Glutamatergic neuron (in vitro differentiated cells): ENCODE results near the gene ARHGAP6. TPM values are rescaled to one million over a fixed set of nuclear protein-coding genes. Genes with fewer than 3 reads are reported as not detected.

Experiments used
- DNase-seq: peaks from one replicate; pipeline ENCODE4 v3.0.0; 2022
- H3K27ac Mint-ChIP-seq: one replicate; pipeline ENCODE4 v1.8.0; 2020; ENCODE audit warnings: mild to moderate bottlenecking, mixed read lengths, inconsistent platforms; ENCODE audit not compliant: unreplicated experiment
- H3K27me3 Mint-ChIP-seq: one replicate; pipeline ENCODE4 v1.8.0; 2020; ENCODE audit warnings: mild to moderate bottlenecking, moderate library complexity, mixed read lengths, inconsistent platforms; ENCODE audit not compliant: unreplicated experiment
- H3K36me3 Mint-ChIP-seq: one replicate; pipeline ENCODE4 v1.8.0; 2020; ENCODE audit warnings: mild to moderate bottlenecking, mixed read lengths, inconsistent platforms; ENCODE audit not compliant: unreplicated experiment
- H3K4me1 Mint-ChIP-seq: one replicate; pipeline ENCODE4 v1.8.0; 2020; ENCODE audit warnings: mild to moderate bottlenecking, low read depth, mixed read lengths, inconsistent platforms; ENCODE audit not compliant: unreplicated experiment
- H3K4me3 Mint-ChIP-seq: one replicate; pipeline ENCODE4 v1.8.0; 2020; ENCODE audit warnings: mild to moderate bottlenecking, mixed read lengths, inconsistent platforms; ENCODE audit not compliant: unreplicated experiment
- H3K9me3 Mint-ChIP-seq: one replicate; pipeline ENCODE4 v1.8.0; 2020; ENCODE audit warnings: mild to moderate bottlenecking, moderate library complexity, mixed read lengths, inconsistent platforms; ENCODE audit not compliant: unreplicated experiment
- total RNA-seq: library from RNA; stranded (reverse); fragmentation: NEBNext Ultra II Directional; extraction: Animal tissue kit (Norgen Biotek cat#: 25700); gene quantifications from one replicate; pipeline ENCODE4 v1.2.1, GENCODE V29; 2021; ENCODE audit not compliant: unreplicated experiment
- TF ChIP-seq, protein P1 (sequence below): fragments of 200-600 bp; sonication (generic); IDR thresholded peaks from one replicate; pipeline ENCODE4 v1.5.0; 2021; ENCODE audit not compliant: partially characterized antibody, unreplicated experiment

The ARHGAP6 gene
- total RNA-seq, 1 donor from 2014 or later, result 3.6 TPM

DNA sequence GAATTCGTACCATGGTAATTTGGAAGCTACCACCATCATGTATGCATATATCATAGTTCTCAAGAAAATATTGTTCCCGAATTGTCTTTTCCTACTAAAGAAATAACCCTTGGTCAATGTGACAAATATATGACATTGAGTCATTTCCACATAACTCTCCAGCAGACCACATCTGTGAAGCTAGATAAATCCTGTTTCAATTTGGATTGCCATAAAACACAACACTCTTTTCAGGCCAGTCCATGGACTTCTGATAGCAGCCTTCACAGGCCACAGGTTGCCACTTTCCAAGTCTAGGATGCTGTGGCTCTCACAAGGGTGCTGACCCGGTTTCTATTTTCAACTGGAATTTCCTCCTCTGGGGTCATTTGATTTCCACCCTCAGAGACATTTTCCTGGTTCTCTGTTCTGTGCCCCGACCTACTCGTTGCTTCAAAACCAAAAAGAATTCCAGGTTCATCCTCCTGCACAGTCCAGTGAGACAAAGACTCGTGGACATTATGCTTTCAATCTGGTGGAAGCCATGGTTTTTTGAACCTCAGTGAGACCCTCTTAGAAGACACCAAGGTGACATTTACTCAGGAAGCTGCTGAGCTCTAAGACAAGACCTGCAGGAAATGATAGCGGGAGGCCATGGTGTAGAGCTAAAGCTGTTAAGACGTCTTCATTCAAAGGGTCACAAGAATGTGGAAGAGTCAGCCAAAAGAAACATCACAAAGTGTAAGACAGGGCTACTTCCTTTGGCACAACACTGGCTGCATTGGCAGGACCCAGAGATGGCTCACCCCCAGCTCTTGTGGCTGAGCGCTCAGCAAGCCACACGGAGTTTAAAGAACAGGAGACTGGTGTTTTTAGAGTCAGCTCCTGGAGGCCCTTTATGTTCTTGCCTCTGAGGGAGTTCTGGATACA lies 252.8 kb downstream of the ARHGAP6 start:
- no peak overlapping the region for H3K27ac Mint-ChIP-seq
- no peaks in the 10 kb centered on the region for H3K4me1 Mint-ChIP-seq
- TF ChIP-seq, protein P1, sequence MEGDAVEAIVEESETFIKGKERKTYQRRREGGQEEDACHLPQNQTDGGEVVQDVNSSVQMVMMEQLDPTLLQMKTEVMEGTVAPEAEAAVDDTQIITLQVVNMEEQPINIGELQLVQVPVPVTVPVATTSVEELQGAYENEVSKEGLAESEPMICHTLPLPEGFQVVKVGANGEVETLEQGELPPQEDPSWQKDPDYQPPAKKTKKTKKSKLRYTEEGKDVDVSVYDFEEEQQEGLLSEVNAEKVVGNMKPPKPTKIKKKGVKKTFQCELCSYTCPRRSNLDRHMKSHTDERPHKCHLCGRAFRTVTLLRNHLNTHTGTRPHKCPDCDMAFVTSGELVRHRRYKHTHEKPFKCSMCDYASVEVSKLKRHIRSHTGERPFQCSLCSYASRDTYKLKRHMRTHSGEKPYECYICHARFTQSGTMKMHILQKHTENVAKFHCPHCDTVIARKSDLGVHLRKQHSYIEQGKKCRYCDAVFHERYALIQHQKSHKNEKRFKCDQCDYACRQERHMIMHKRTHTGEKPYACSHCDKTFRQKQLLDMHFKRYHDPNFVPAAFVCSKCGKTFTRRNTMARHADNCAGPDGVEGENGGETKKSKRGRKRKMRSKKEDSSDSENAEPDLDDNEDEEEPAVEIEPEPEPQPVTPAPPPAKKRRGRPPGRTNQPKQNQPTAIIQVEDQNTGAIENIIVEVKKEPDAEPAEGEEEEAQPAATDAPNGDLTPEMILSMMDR, result no peak
- H3K36me3 Mint-ChIP-seq, result no peaks in the 10 kb centered on the region
- no peaks in the 10 kb centered on the region for H3K9me3 Mint-ChIP-seq
- no peaks in the 10 kb centered on the region for H3K27me3 Mint-ChIP-seq
- H3K4me3 Mint-ChIP-seq, result no peak overlapping the region
- no peak for DNase-seq

DNA sequence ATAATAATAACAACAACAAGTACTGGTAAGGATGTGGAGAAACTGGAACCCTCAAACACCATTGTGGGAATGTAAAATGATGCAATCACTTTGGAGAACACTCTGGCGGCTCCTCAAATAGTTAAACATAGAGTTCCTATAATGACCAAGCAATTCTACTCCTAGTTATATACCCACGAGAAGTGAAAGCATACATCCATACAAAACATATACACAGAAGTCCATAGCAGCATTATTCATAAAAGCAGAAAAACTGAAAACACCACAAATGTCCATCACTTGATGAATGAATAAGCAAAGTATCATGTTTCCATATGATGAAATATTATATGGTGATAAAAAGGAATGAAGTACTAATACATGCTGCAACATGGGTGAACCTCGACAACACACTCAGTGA lies 255.8 kb downstream of the ARHGAP6 start:
- Mint-ChIP-seq H3K4me1 (no peaks in the 10 kb centered on the region), H3K9me3 (no peaks in the 10 kb centered on the region), H3K4me3 (no peak overlapping the region), H3K36me3 (no peaks in the 10 kb centered on the region), H3K27me3 (no peaks in the 10 kb centered on the region), H3K27ac (no peak overlapping the region)
- no peak for DNase-seq
- TF ChIP-seq, protein P1, result no peak

DNA sequence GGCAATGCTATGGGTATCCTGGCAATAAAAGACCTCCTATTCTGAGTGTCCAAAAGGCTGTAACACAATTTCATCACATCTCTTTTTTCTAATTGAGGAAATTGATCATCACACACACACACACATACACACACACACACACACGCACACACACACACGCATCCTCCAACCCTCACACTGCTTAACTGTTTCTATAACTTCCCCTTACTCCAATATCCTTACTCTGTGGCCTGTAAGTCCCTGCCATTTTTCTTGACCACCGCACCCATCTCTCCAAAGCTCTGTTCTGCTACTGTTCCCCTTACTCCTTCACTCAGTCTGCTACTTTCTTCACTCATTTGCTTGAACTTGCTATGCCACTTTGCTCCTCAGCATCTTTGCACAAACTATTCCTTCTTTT lies 256.9 kb downstream of the ARHGAP6 start:
- Mint-ChIP-seq H3K4me3 (no peak overlapping the region), H3K36me3 (no peaks in the 10 kb centered on the region), H3K4me1 (no peaks in the 10 kb centered on the region), H3K27ac (no peak overlapping the region), H3K27me3 (no peaks in the 10 kb centered on the region), H3K9me3 (no peaks in the 10 kb centered on the region)
- TF ChIP-seq, protein P1, result no peak
- DNase-seq, result no peak

GRCh38 chrX:11408109-11408405 lies 257.7 kb downstream of the ARHGAP6 start:
- no peak overlapping the region for H3K4me3 Mint-ChIP-seq
- no peak for DNase-seq
- no peak overlapping the region for H3K27ac Mint-ChIP-seq
- H3K27me3 Mint-ChIP-seq, result no peaks in the 10 kb centered on the region
- TF ChIP-seq, protein P1, result no peak
- H3K4me1 Mint-ChIP-seq, result no peaks in the 10 kb centered on the region
- H3K9me3 Mint-ChIP-seq, result no peaks in the 10 kb centered on the region
- no peaks in the 10 kb centered on the region for H3K36me3 Mint-ChIP-seq

DNA sequence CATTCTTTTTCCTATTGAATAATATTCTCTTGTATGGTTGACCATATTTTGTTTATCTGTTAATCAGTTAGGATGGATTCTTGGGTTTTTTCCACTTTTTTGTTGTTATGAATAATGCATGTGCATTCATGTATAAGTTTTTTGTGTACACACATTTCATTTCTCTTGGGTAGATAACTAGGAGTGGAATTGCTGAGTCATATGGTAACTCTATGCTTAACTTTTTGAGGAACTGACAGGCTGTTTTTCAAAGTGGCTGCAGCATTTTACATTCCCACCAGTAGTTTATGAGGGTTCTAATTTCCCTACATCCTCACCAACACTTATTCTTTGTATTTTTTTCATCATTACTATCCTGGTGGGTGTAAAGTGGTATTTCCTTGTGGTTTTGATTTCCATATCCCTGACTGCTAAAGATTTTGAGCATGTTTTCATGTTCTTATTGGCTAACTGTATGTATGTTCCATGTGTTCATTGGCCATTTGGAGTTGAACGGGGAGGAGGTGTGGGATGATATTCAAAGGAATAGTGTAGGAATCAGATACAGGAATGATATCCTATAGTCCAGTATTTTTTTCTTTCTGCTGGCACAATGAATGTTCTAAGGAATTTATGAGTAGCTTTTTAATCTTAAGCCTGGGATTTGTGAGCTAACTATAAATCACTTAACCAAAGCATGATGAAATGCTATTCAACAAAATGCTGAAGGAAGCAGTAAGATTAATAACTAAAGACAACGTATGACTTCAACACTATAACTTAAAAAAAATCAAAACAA lies 258.2 kb downstream of the ARHGAP6 start:
- Mint-ChIP-seq H3K9me3 (no peaks in the 10 kb centered on the region), H3K4me3 (no peak overlapping the region), H3K27ac (no peak overlapping the region), H3K36me3 (no peaks in the 10 kb centered on the region), H3K4me1 (no peaks in the 10 kb centered on the region), H3K27me3 (no peaks in the 10 kb centered on the region)
- DNase-seq, result no peak
- TF ChIP-seq, protein P1, result no peak
